Measurements from ENCODE around the gene PLIN3.
A peak's percentile ranks its signal among the peaks of the same experiment; 100 is the strongest.
"Not testable (repeated sequence)": the region's sequence is repeated elsewhere in the genome, so short reads cannot be mapped to it uniquely, and the experiment has no call there.

The PLIN3 gene

DNA sequence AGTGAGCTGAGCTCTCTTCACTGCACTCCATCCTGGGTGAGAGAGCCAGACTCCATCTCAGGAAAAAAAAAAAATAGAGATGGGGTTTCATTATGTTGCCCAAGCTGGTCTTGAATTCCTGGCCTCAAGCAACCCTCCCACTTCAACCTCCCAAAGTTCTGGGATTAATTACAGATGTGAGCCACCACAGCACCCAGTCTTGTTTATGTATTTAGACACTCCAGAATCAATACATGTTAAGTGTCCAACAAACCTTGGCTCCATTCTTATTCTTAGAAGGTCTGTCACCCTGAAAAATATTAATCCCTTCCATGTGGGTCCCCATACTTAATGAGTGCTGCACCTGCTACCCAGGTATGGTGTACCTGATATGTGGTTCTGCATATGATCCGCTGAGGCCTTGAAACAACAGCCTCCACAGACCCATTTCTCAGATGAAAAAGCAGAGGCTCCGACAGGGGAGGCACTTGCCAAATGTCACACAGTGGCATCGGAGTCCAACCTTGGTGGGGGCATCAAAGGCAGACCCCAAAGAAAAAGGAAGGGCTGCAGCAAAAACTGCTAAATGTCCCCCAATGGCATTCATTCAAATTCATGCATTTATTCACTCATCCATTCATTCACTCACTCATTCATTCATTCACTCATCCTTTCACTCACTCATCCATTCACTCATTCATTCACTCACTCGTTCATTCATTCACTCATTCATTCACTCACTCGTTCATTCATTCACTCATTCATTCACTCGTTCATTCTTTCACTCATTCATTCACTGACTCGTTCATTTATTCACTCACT is 52.6 kb downstream of the PLIN3 start:
- DNase-seq (ENCODE audit: low read depth in 4 of 4, low spot score in 1 of 4), result no peak

DNA sequence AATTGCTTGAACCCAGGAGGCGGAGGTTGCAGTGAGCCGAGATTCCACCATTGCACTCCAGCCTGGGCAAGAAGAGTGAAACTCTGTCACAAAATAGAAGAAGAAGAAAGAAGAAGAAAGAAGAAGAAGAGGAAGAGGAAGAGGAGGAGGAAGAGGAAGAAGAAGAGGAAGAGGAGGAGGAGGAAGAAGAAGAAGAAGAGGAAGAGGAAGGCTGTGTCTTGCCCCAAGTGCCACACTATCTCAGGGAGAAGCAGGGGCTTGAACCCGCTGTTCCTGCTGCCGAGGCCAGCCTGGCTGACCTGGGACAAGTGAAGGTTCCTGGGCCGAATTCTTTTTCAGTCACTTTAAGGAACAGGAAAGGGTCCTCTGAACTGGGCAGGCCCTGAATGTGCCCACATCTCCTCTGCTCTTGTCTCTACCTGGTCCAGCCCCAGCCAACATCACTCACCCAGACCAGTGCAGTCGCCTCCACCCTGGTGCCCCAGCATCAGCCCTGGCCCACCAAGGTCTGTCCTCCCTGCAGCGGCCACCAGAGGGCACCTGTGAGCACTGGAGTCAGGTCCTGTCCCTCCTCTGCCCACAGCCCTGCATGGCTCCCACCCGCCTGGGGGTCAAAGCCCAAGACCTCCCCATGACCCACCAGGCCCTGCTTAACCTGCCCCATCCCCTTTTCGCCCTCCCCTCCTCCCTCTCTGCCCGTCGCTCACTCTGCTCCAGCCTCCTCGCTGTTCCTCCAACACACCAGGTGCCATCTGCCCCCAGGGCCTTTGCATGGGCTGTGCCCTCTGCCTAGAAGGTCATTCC is 55.9 kb downstream of the PLIN3 start:
- peak; percentile 83 to 97 (median 84) for DNase-seq (ENCODE audit: low read depth in 4 of 4, low spot score in 1 of 4)

DNA sequence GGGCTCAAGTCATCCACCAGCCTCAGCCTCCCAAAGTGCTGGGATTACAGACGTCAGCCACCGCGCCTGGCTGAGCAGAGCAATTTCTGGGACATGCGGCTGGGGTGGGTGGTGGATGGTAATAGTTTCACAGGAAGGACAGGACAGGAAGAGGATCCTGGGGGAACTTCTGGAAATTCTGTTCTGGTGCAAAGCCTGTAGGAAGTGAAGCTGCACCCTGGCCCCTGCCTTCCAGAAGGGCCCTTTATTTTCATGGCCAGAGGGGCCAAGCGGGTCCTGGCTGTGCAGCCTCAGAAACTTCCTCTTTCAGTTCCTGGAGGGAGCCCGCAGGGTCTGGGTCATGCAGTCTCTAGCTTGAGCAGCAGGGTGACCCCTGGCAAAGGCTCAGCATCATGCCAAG is 60.3 kb downstream of the PLIN3 start:
- no peak for DNase-seq (ENCODE audit: low read depth in 4 of 4, low spot score in 1 of 4)

DNA sequence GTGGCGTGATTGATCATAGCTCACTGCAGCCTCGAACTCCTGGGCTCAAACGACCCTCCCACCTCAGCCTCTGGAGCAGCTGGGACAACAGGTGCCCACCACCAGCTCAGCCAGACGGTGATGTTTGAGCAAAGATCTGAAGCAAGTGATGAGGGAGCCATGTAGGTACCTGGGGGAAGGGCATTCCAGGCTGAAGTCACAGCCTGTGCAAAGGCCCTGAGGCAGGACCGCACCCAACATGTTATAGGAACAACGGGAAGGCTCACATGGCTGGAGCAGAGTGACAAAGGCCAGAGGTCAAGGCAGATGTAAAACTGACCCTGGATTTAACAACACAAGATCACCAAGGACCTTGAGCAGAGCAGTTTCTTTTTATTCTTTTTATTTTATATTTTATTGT is 61.1 kb downstream of the PLIN3 start:
- DNase-seq (ENCODE audit: low read depth in 4 of 4, low spot score in 1 of 4), result no peak

DNA sequence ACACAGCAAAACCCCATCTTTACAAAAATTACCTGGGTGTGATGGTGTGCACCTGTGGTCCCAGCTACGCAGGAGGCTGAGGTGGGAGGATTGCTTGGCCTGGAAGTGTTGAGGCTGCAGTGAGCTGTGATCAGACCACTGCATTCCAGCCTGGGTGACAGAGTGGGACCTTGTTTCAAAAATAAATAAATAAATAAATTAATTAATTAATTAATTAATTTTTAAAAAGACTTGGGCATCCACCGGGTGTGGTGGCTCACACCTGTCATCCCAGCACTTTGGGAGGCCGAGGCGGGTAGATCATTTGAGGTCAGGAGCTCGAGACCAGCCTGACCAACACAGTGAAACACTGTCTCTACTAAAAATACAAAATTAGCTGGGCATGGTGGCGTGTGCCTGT is 62.3 kb downstream of the PLIN3 start:
- not testable (repeated sequence) for DNase-seq (ENCODE audit: low read depth in 4 of 4, low spot score in 1 of 4)

DNA sequence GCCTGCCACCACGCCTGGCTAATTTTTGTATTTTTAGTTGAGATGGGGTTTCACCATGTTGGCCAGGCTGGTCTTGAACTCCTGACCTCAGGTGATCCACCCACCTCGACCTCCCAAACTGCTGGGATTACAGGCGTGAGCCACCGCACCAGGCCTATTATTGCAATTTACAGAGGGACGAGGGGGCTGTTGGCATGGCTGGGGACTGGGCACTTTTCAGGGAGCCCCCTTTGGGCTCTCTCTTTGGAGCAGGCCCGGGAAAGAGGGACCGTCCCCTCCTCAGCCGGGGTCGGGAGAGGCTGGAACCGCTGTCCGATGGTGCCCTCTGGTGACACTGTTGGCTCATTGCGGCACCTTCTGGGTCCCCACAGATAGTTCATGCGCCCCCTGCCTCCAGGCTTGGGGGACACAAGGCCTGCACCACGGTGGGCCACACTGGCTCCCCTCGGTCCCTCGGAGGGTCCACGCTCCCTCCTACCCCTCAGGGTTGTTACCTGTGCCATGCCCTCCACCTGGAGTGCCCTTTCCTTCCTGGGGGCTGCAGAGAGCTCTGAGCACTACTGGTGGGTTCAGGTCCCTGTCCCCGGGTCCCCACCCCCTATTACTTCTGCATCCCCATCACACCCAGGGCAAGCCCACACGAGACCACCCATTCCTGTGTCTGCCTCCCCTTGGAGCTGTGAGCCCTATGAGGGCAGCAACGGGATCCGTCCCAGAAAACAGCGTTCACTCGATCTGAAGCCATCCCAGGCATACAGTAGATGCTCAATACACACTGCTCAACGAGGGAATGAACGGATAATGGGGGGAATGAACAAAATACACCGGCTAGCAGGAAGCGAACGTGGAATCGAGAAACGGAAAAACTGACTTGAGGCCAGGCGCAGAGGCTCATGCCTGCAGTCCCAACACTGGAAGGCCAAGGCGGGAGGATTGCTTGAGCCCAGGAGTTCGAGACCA is 63.5 kb downstream of the PLIN3 start:
- DNase-seq (ENCODE audit: low read depth in 4 of 4, low spot score in 1 of 4), result peak; percentile 28 to 49 (median 46)

DNA sequence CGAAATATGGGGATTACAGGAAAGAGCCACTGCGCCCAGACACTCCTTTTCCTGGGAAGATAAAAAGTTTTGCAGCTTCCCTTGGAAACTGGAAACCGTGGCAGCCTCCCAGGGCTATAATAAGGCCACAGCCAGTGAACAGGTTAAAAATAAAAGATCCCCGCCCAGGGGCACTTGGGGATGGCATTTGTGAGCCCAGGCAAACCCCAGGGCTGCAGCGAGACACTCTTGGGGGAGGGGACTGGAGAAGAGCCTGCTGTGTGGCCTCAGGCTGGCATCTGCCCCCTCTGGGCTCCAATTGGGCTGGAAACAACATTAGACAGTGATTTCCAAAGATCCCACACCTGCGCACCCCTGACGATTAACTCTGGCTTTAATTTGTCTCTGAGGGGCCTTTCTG is 64.8 kb downstream of the PLIN3 start:
- no peak for DNase-seq (ENCODE audit: low read depth in 4 of 4, low spot score in 1 of 4)

DNA sequence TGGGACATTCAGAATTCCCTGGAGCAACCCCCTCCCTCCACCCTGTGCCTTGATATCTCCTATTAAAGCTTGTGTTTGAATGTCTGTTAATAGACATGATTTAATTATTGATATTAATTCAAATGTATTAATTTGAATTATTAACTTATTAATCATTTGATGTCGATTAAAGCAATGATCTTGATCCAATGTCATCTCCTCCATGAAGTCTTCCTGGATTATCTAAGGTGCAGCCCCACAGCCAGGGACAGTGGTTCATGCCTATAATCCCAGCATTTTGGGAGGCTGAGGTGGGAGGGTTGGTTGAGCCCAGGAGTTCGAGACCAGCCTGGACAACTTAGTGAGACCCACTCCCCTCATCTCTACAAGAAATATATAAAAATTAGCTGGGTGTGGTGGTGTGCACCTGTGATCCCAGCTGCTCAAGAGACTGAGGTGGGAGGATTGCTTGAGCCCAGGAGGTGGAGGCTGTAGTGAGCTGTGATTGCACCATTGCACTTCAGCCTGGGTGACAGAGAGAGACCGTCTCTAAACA is 66.3 kb downstream of the PLIN3 start:
- no peak for DNase-seq (ENCODE audit: low read depth in 4 of 4, low spot score in 1 of 4)

DNA sequence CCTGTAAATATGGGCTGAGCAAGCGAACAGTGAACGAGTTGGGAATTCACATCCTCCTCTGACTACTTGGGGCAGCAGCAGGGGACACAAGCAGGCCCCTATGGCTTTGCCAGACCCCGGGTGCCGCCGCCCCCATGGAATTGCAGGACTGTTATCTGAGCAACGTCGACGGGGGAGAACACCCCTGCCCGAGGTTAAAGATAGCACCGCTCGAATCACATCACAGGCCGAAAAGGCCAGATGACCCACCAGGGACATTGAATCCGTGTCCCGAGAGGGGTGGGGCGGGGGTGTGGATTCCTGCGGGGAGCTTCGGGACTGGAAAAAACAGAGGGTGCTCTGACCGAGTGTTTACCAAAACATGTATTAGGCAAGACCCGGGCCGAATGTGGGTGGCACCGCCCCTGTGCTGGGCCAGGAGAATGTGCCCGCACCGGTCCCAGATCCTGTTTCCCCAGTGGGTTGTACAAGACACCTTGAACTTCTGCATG is 66.8 kb downstream of the PLIN3 start:
- DNase-seq (ENCODE audit: low read depth in 4 of 4, low spot score in 1 of 4), result no peak

DNA sequence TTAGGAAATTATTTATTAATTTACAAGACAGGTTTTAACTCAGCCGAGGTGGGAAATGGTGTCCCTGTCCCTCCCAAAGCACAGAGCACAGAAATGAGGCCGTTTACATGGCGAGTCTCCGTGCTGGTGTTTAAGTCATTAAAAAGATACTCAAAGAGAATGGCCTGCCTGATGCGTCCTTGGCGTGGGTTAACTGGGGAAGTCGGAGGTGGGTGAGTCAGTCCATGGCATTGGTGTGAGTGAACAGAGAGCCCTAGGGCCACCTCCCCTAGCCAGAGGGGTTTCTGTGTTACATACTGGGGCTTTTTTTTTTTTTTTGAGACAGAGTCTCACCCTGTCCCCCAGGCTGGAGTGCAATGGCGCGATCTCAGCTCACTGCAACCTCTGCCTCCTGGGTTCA is 72.1 kb downstream of the PLIN3 start:
- DNase-seq (ENCODE audit: low read depth in 4 of 4, low spot score in 1 of 4), result no peak

DNA sequence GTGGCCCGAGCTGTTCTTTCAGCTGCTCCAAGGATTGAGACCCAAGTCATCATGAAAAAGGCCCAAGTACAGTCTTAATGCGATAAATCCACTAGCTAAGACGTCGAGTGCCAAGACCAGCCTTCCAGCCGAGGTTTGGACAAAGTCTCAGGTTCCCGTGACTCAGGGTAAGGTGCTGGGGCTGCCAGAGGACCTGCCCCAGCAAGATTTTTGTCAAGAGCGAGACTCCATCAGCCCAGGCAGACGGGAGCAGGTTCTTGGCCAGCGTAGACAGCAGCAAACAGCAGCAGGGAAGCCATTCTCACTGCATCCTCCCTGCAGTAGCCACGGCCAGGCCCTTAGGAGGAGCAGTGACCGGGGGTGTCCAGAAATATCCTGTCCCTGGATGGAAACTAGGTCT is 72.5 kb downstream of the PLIN3 start:
- no peak for DNase-seq (ENCODE audit: low read depth in 4 of 4, low spot score in 1 of 4)

DNA sequence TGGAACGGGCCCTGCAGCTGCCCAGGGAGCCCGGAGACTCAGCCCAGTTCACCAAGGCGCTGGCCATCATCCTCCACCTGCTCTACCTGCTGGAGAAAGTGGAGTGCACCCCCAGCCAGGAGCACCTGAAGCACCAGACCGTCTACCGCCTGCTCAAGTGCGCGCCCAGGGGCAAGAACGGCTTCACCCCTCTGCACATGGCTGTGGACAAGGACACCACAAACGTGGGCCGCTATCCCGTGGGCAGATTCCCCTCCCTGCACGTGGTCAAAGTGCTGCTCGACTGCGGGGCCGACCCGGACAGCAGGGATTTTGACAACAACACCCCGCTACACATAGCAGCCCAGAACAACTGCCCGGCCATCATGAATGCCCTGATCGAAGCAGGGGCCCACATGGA is 74.2 kb downstream of the PLIN3 start:
- DNase-seq (ENCODE audit: low read depth in 4 of 4, low spot score in 1 of 4), result not testable (repeated sequence)

DNA sequence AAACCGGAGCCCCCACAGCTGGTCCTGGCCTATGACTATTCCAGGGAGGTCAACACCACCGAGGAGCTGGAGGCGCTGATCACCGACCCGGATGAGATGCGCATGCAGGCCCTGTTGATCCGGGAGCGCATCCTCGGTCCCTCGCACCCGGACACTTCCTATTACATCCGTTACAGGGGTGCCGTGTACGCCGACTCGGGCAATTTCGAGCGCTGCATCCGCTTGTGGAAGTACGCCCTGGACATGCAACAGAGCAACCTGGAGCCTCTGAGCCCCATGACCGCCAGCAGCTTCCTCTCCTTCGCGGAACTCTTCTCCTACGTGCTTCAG is 74.6 kb downstream of the PLIN3 start:
- DNase-seq (ENCODE audit: low read depth in 4 of 4, low spot score in 1 of 4), result not testable (repeated sequence)

DNA sequence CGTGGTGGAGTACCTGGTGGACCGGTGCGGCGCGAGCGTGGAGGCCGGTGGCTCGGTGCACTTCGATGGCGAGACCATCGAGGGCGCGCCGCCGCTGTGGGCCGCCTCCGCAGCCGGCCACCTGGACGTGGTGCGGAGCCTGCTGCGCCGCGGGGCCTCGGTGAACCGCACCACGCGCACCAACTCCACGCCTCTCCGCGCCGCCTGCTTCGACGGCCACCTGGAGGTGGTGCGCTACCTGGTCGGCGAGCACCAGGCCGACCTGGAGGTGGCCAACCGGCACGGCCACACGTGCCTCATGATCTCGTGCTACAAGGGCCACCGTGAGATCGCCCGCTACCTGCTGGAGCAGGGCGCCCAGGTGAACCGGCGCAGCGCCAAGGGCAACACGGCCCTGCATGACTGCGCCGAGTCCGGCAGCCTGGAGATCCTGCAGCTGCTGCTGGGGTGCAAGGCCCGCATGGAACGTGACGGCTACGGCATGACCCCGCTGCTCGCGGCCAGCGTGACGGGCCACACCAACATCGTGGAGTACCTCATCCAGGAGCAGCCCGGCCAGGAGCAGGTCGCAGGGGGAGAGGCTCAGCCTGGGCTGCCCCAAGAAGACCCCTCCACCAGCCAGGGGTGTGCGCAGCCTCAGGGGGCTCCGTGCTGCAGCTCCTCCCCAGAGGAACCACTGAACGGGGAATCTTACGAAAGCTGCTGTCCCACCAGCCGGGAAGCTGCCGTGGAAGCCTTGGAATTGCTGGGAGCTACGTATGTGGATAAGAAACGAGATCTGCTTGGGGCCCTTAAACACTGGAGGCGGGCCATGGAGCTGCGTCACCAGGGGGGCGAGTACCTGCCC is 75.2 kb downstream of the PLIN3 start:
- DNase-seq (ENCODE audit: low read depth in 4 of 4, low spot score in 1 of 4), result not testable (repeated sequence)

DNA sequence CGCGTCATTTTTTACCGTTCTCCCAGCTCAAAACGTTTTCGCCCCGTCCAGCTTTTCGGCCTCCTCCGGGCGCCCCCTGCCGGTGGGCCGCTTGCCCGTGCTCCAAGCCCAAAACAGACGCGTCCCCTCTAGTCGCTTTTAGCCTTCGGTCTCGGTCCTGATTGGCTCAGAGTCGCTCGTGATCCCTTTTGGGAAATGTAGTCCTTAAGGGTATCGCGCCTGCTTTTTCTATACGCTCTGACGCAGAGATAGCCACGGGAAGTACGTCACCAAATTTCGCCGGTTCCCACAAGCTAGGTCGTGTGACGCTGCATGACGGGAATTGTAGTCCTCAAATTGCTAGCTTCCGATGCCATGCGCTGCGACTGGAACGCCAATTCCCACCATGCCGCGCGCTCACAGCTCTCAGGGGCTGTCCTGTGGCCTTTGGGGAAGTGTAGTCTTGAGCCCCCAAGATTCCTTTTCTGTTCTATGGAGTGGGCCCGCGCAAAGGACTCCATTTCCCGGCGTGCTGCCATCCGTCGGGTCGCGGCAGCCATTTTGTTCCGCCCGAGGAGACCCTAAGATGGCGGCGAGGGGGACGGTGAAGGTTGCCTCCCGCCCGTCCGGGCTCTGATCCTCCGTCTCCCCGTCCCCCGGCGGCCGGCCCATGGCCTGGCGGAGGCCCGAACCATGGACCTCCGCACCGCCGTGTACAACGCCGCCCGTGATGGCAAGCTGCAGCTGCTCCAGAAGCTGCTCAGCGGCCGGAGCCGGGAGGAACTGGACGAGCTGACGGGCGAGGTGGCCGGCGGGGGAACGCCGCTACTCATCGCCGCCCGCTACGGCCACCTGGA is 76.1 kb downstream of the PLIN3 start, which contains the start of gene FEM1A:
TSS of gene FEM1A (plus strand) at position 552 of the 836 bp plus-strand sequence. CDS start at position 673, 121 bp downstream.
- DNase-seq (ENCODE audit: low read depth in 4 of 4, low spot score in 1 of 4), result peak; percentile 94 to 97 (median 96)

Measured in stimulated activated CD4-positive, alpha-beta T cell treated with anti-CD3 and anti-CD28 coated beads, Interleukin-1b, Interleukin-23, amount 100 ng/mL, for 24 hours (primary cell).